GM15510 (cell line): ENCODE results near the gene TTC23.

Source experiments
- POLR2A ChIP-seq: IDR thresholded peaks from 3 replicates; pipeline ENCODE4 v1.6.1; 2011; ENCODE audit warnings: borderline replicate concordance; ENCODE audit not compliant: insufficient read length; ENCODE audit errors: extremely low read depth

Gene TTC23

DNA sequence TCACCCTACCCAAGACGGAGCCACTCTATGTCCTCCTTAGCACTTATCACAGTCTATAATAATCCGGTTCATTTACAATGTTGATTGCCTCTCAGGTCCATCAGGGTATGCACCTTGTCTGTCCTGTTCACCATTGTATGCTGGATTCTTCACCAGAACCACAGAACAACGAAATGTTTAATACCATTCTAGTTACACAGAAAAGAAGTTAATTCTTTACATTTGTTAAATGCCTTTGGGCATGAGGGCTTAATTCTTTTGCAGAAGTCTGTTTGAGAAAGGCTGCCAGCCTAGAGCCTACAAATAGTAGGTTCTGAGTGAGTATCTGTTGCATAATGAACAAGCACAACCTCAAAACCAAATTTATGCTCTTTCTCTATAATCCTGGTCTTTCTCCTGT, 22.6 kb downstream of the TTC23 start:
- TF ChIP-seq POLR2A = no peak

DNA sequence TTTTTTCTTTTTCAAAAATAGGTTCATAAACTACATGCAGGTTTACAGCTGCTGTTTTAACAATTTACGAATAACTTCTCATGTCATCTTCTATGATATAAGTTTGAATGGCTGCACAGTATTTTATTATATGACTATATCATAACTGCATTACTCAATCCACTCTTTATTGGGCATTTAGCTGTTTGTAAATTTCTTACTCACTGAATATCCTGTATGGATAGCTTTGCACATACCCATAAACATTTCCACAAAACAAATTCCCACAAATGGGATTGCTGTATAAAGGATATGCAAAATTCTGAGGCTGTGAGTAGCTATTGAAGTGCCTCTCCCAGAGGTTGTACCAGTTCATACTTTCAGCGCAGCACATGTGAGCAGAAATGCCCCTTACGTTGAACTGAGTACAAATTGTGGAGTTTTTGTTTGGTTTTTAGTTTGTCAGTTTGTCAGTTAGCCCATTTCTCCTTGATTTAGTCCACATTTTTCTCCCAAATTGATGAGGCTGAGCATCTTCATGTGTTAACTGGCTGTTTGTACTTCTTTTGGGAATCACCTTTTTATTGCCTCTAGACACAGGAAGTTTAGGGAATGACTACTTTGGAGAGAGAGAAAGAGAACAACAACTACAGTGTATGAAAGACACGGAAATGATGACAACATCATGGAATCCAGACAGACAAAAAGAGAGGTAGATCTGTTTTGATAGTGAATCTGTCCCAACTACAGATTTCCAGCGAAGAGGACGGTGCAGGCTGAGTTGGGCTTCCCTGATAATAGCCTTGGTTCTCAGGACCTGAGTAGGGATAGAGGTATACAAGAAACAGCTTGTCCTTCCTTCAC, 24.8 kb downstream of the TTC23 start:
- TF ChIP-seq POLR2A = no peak

DNA sequence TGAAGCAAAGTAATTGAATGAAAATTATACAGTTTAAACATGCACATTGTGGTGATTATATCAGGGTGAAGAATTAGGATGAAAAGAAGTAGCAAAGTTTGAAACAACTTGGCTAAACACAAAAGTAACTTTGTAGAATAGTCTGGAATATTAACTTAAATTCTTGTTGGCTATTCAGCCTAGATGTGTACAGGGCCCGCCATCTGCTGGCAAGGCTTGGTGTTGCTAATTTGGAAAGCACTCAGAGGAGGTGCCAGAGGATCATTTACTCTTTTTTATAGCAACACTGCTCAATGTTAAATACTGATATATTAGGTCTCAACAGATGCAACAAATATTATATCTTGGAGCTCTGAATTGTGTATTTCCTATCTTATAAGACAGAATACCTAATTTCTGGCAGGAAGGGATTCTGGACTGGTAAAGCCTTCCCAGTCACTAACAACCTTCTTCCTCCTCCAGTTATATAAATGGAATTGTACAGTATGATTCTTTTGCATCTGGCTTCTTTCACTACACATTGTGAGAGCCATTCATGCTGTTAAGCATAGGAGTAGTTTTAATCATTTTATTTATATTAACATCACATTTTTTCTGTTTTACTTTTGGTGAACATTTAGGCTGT, 36.1 kb downstream of the TTC23 start:
- no peak for TF ChIP-seq POLR2A

DNA sequence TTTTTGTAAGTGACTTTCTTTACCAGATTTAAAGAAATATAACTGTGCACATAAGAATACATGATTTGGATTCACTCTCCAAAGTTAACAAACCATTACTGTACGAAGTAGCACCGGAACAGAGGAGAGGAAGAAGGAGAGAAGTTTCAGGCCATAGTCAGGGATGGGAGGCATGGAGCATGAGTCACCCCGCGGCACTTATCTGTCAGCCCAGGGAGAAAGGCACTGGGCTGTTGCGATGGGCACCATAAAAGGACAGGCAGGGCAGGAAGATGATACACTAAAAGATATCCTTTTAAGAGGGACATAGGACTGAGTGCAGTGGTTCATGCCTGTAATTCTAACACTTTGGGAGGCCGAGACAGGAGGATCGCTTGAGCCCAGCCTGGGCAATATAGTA, 37.0 kb downstream of the TTC23 start:
- no peak for TF ChIP-seq POLR2A

DNA sequence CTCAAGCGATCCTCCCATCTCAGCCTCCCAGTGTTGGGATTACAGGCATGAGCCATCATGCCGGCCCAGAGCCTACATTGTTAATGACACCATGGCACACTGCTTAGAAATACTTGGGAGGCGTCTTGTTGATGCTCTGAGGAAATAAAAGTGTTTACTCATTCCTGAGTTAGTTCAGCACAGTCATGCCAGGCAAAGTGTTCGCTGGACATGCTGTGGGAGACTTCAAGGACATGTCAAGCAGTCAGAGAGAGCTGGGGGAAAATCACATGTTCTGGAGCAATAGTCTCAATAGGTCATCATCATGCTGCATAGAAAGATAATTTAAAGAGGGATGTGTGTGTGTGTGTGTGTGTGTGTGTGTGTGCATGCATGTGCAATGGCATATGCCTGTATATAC, 37.5 kb downstream of the TTC23 start:
- TF ChIP-seq POLR2A = no peak

DNA sequence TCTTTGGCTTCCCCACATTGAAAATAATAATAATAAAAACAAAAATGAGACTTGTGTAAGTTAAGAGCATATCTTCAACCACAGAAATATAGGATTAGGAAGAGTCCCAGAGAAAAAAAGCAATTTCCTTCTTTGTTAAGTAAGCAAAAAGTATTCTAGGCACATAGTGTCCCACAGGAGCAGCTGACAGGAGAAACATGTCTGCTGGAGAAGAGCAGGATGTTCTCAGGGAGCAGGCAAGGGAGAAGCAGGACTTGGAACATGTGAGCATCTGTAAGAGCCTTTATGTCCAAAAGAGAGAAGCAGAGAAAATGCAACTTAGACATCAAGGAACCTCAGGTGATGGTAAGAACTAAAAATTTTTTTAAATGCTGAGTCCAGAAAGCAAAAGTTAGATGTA, 39.0 kb downstream of the TTC23 start:
- no peak for TF ChIP-seq POLR2A

DNA sequence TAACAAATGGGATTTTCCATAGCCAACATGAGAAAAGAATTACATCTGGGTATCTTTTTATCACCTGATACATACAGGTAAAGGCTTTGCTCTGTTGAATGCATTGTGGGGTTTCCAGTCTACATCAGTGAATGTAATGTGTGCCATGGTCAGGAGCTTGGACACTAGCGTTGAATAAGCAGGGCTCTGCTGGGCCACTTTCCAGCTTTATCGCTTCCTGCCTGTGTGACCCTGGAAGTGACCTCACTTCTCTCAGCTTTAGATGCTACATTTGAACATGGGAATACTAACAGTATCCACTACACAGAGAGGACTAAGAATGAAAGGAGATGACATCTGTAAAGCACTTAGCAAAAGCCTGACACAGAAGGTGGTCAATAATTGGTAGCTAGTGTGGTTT, 40.1 kb downstream of the TTC23 start:
- TF ChIP-seq POLR2A = no peak

DNA sequence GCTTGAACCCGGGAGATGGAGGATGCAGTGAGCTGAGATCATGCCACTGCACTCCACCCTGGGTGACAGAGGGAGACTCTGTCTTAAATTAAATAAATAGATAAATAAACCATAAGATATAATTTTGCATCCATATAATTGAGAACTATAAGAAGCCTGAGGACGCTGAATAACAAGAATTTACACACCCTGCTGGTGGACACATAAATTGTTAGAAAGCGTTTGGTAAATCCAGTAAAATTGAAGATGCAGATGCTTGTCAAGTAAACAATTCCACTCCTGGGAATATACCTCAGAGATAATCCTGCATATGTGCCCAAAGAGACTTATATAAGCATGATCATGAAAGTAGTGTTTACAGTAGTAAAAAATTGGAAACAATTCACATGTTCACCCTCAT, 41.7 kb downstream of the TTC23 start:
- TF ChIP-seq POLR2A = no peak

DNA sequence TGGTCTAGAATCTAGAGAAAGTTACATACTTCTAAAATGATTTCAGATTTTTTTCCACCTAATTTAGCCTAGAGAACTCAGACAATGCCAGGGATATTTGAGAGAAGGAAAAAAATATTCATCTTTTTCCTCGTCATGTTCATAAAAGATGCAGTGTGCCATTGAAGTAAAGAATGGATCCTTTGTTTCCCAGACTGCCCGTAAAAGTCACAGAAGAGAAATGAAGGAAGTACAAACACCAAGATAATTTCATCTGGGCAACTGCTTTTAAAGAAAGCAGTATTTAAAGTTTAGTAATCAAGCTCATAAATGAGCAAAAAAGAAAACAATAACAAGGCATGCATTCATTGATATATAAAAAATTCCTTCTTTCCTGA, 47.2 kb downstream of the TTC23 start:
- TF ChIP-seq POLR2A = no peak

DNA sequence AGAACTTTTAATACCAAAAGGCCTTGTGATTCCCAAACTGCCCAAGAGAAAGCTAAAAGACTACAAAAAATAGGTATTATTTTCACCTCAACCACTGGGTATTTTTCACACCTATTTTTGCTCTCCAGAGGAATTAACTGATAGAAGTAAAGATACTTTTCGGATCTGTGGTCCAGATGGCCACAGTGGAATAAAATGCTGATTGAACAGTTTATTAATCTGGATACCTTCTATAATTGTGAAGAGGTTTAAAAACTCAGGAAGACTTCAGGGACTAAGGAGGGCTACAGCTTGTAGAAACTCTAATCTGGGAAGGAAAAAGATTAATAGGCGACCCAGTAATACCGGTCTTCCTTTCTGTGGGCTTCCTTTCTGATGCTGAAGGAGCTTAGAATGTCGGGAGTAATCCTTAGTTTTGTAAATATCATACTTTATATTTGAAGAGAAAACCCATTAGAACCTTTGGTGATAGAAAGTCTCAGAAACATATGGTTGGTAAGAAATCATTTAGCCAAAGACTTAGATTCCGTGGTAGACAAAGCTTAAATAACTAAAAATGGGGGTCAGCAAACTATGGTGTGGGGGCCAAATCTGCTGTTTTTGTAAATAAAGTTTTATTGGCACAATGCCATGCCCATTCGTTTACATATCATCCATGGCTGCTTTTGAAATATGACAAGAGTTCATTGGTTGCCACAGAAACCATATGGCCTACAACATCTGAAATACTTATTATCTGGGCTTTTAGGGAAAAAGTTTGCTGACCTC, 47.8 kb downstream of the TTC23 start:
- TF ChIP-seq POLR2A = no peak

DNA sequence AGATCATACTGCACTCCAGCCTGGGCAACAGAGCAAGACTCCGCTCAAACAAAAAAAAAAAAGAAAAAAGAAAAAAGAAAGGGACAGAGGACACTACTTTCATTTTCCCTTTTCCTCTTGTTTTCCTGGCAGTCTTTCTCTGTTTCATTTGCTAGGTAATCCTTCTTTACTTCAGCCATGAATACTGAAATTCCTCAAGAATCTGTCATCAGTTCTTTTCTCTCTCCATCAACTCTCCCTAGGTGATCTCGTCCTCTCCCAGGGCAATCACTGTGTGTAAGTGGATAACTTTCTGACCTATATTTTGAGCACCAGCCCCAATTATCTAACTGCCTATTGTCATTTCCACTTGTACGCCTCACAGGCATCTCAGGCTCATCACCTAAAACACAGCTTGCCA, 51.5 kb downstream of the TTC23 start:
- no peak for TF ChIP-seq POLR2A

DNA sequence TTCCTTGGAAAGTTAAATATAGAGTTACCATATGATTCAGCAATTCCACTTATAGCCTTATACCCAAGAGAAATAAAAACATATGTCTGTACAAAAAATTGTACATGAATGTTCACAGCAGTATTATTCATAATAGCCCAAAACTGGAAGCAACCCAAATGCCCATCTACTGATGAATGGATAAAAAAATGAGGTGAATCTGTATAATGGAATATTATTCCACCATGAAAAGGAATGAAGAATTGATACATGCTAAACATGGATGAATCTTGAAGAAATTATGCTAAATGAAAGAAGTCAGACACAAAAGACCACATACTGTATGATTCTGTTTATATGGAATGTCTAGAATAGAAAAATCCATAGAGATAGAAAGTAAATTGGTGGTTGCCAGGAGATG, 61.4 kb downstream of the TTC23 start:
- no peak for TF ChIP-seq POLR2A

DNA sequence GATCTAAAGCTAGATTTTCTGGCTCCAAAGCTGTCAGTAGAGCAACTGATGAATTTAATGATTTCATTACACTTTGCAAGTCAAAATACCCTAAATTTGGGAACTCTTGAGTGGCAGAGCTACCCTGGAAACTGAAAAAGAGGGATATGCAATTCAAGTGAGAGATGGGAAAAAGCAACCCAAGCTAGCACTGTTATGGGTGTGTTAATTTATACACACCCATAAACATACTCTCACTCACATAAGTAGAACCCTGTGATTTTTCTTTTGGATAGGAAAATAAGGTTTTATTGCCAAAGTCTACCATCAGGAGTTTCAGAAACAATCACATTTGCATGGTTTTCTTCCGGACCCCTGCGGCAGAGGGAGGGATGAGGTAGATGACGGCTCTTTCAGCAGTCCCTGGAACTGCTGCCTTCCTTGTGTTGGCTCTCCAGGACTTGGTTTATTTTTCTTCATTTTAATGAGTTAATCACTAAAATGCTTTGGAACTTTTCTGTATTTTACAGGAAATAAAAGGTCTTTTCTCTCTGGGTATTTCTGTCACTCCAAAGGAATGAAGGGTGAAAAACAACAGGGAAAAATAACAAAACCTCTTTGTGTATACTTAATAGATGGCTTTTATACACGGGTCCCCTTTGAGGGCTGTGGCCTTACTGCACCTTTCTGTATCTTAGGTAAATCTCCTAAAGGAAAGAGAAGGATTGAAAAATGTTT, 63.8 kb downstream of the TTC23 start:
- TF ChIP-seq POLR2A = no peak

DNA sequence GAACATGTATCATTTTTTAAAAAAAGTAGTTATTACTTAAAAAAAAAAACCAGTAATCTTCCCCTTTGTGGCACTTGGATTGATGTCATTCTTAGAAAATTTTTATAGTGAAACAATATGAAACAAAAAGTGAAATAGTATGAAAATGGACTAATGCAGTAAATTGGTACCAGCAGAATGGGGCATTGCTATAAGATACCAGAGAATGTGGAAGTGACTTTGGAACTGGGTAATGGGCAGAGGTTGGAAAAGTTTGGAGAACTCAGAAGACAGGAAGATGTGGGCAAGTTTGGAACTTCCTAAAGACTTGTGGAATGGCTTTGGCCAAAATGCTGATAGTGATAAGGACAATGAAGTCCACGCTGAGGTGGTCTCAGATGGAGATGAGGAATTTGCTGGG, 66.6 kb downstream of the TTC23 start:
- TF ChIP-seq POLR2A = no peak

DNA sequence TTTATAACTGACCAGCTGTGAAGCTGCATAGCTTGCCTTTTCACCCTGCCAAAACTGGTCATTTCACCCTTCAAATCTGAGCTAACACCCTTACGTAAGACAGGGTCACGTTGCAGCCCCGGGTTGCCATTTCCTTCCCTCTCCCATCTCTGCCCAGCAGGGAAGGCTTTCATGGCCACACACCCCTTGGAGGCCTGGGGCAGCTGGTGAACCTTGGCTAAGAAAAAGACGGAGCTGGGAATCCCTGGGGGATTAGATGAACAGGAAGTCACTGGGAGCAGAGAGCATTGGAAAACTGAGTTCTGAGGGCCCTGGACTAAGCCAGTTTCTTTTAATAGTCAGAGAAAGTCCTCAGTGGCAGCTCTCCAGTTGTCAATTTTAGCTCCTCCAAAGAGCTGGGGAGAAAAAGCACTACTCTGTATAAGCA, 67.8 kb downstream of the TTC23 start:
- no peak for TF ChIP-seq POLR2A
